DOHH2 (cell line): ENCODE measurements around the gene MLLT3.

Source experiments
- EZH2phosphoT487 ChIP-seq: fragments of 200-600 bp; sonication (generic); IDR thresholded peaks from 2 replicates; pipeline ENCODE4 v1.6.1; 2017; ENCODE audit warnings: borderline replicate concordance, mild to moderate bottlenecking, antibody characterized with exemption, low read length, moderate library complexity, mixed read lengths
- TF ChIP-seq, protein P1 (sequence below): fragments of 200-600 bp; sonication (generic); IDR thresholded peaks from one replicate; pipeline ENCODE4 v1.5.1; 2014; ENCODE audit warnings: antibody characterized with exemption, mild to moderate bottlenecking, low read depth, low read length; ENCODE audit not compliant: poor library complexity, severe bottlenecking

DNA sequence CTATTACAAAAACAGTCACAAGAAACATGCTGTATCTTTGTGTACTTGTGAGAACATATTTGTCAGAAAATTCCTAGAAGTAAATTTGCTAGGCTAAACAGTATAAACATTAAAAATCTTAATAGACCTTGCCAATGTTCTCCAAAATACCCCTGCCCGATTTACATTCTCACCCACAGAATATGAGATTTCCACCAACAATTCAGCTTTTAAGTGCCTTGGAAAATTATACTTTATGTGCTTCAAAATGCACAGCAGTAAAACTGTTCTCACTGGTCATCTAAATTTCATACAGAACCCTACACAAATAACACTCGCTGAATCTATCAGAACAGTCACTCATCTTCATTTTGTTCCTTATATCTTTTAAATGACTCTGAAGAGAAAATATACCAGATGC, 5.5 kb downstream of the MLLT3 start:
- TF ChIP-seq, protein P1, sequence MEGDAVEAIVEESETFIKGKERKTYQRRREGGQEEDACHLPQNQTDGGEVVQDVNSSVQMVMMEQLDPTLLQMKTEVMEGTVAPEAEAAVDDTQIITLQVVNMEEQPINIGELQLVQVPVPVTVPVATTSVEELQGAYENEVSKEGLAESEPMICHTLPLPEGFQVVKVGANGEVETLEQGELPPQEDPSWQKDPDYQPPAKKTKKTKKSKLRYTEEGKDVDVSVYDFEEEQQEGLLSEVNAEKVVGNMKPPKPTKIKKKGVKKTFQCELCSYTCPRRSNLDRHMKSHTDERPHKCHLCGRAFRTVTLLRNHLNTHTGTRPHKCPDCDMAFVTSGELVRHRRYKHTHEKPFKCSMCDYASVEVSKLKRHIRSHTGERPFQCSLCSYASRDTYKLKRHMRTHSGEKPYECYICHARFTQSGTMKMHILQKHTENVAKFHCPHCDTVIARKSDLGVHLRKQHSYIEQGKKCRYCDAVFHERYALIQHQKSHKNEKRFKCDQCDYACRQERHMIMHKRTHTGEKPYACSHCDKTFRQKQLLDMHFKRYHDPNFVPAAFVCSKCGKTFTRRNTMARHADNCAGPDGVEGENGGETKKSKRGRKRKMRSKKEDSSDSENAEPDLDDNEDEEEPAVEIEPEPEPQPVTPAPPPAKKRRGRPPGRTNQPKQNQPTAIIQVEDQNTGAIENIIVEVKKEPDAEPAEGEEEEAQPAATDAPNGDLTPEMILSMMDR, result no peak
- TF ChIP-seq EZH2phosphoT487, result no peak
